HepG2 (cell line): ENCODE measurements around the gene SSNA1. TPM values are rescaled to one million over a fixed set of nuclear protein-coding genes. Genes with fewer than 3 reads are reported as not detected.
A peak's percentile ranks its signal among the peaks of the same experiment; 100 is the strongest.

Source experiments
- AGO1 ChIP-seq: fragments of 200-400 bp; formaldehyde crosslinking; IDR thresholded peaks from 2 replicates; pipeline ENCODE4 v1.6.1; 2017; ENCODE audit warnings: mild to moderate bottlenecking, low read depth, low read length, moderate library complexity; ENCODE audit not compliant: poor library complexity, severe bottlenecking
- GATA4 ChIP-seq: sonication (generic); IDR thresholded peaks from 2 replicates; pipeline ENCODE4 v1.6.1; 2016; ENCODE audit warnings: antibody characterized with exemption, low read depth, borderline replicate concordance
- PHF20 ChIP-seq: sonication (generic); formaldehyde crosslinking; IDR thresholded peaks from 2 replicates; pipeline ENCODE4 v1.5.0; 2020; ENCODE audit warnings: mild to moderate bottlenecking, missing genetic modification reagents
- RARG ChIP-seq: sonication (generic); formaldehyde crosslinking; IDR thresholded peaks from 2 replicates; pipeline ENCODE4 v1.4.0; 2020; ENCODE audit warnings: low read depth, mild to moderate bottlenecking, missing genetic modification reagents
- SNAPC2 ChIP-seq: sonication (generic); formaldehyde crosslinking; IDR thresholded peaks from 2 replicates; pipeline ENCODE4 v1.8.1; 2022; ENCODE audit warnings: mild to moderate bottlenecking, missing genetic modification reagents
- SNRNP70 ChIP-seq: fragments of 200-400 bp; formaldehyde crosslinking; IDR thresholded peaks from 2 replicates; pipeline ENCODE4 v1.6.1; 2017; ENCODE audit warnings: mild to moderate bottlenecking, low read depth, low read length, moderate library complexity
- THYN1 ChIP-seq: sonication (generic); formaldehyde crosslinking; IDR thresholded peaks from 2 replicates; pipeline ENCODE4 v1.8.1; 2023; ENCODE audit warnings: low read depth, mild to moderate bottlenecking, moderate library complexity, missing genetic modification reagents, borderline replicate concordance
- ZNF10 ChIP-seq: sonication (generic); formaldehyde crosslinking; IDR thresholded peaks from 2 replicates; pipeline ENCODE4 v1.4.0; 2020; ENCODE audit warnings: mild to moderate bottlenecking, low read depth, missing genetic modification reagents, borderline replicate concordance
- ZNF292 ChIP-seq: sonication (generic); formaldehyde crosslinking; IDR thresholded peaks from 2 replicates; pipeline ENCODE4 v1.8.1; 2022; ENCODE audit warnings: mild to moderate bottlenecking, low read depth, missing genetic modification reagents, borderline replicate concordance
- ZNF569 ChIP-seq: sonication (generic); formaldehyde crosslinking; IDR thresholded peaks from 2 replicates; pipeline ENCODE4 v1.5.0; 2020; ENCODE audit warnings: mild to moderate bottlenecking, missing genetic modification reagents, moderate library complexity, borderline replicate concordance
- ZNF615 ChIP-seq: sonication (generic); formaldehyde crosslinking; IDR thresholded peaks from 2 replicates; pipeline ENCODE4 v1.5.0; 2020; ENCODE audit warnings: mild to moderate bottlenecking, missing genetic modification reagents, borderline replicate concordance
- polyA plus RNA-seq, 8 experiments: library from polyadenylated mRNA; depleted of rRNA in 3 of 8; stranded (reverse) in 7 of 8; unstranded in 1 of 8; fragments of >200 nt; fragmentation: Illumina TruSeq in 4 of 8; extraction: Trizol in 4 of 8; gene quantifications; 2 replicates each; pipeline versions ENCODE4 v1.2.1 to v1.2.3, GENCODE V29; 2011 to 2016; ENCODE audit warnings: low read depth in 4 of 8, missing spikeins in 1 of 8, mixed read lengths in 1 of 8; ENCODE audit not compliant: insufficient read depth in 1 of 8
- total RNA-seq, 5 experiments: library from RNA; depleted of rRNA; stranded (reverse); fragments of >200 nt; fragmentation: Illumina TruSeq; extraction: Trizol; gene quantifications; 2 replicates each; pipeline ENCODE4 v1.2.3, GENCODE V29; 2016; ENCODE audit warnings: low read depth in 1 of 5
- TF ChIP-seq, protein P1 (sequence below), 2 experiments: sonication (generic) in 1 of 2; formaldehyde crosslinking in 1 of 2; IDR thresholded peaks; 2 replicates each; pipeline versions ENCODE4 v1.4.0 to v1.6.1; 2018 to 2020; ENCODE audit warnings: missing genetic modification reagents in 2 of 2, borderline replicate concordance in 1 of 2, low read depth in 1 of 2, mild to moderate bottlenecking in 1 of 2, missing biosample characterization in 1 of 2
- TF ChIP-seq, protein P2 (sequence below): sonication (generic); formaldehyde crosslinking; IDR thresholded peaks from 2 replicates; pipeline ENCODE4 v1.5.1; 2020; ENCODE audit warnings: missing genetic modification reagents, mild to moderate bottlenecking, borderline replicate concordance
- TF ChIP-seq, protein P3 (sequence below): sonication (generic); formaldehyde crosslinking; IDR thresholded peaks from 2 replicates; pipeline ENCODE4 v1.8.0; 2022; ENCODE audit warnings: missing genetic modification reagents, mild to moderate bottlenecking, inconsistent platforms, borderline replicate concordance
- TF ChIP-seq, protein P4 (sequence below): sonication (generic); formaldehyde crosslinking; IDR thresholded peaks from 2 replicates; pipeline ENCODE4; 2020; ENCODE audit warnings: missing genetic modification reagents, mild to moderate bottlenecking, borderline replicate concordance
- TF ChIP-seq, protein P5 (sequence below), 2 experiments: sonication (generic) in 1 of 2; formaldehyde crosslinking in 1 of 2; IDR thresholded peaks; 2 replicates each; pipeline versions ENCODE4 v1.5.1 to v1.6.1; 2011 to 2020; ENCODE audit warnings: borderline replicate concordance in 1 of 2, low read depth in 1 of 2, low read length in 1 of 2, mild to moderate bottlenecking in 1 of 2, missing genetic modification reagents in 1 of 2, moderate library complexity in 1 of 2

SSNA1 gene
- total and polyA plus RNA-seq, 2 of the 13 experiments (the other 11 are each of a cell fraction or from before 2014, with no cell fraction given) = 35.9 to 49.4 TPM

DNA sequence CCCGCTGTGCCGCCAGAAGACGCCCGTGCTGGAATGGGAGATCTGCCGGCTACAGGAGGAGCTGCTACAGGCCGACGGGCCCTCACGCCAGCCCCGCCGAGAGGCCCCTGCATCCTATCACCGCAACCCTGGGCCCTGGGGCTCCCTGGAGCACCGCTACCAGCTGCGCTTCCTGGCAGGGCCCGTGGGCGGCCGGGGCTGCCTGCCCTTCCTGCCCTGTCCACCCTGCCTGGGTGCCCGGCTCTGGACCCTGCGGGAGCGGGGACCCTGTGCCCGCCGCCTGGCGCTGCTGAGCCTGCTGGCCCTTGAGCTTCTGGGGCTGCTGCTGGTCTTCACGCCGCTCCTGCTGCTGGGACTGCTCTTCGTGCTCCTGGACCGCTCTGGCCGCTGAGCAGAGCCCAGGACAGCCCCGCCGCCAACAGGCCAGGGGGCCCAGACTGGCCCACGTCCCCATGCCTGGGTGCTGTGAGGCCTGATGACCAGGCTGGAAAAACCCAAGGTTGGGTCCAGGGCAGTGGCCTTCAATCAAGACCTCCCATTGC, 29.8 kb downstream of the SSNA1 start (continued):
- TF ChIP-seq ZNF569 (CRISPR knock-in tag) = no peak
- TF ChIP-seq GATA4 = no peak
- no peak for TF ChIP-seq THYN1 (CRISPR knock-in tag)
- no peak for TF ChIP-seq ZNF10 (CRISPR knock-in tag)
- TF ChIP-seq, protein P1, sequence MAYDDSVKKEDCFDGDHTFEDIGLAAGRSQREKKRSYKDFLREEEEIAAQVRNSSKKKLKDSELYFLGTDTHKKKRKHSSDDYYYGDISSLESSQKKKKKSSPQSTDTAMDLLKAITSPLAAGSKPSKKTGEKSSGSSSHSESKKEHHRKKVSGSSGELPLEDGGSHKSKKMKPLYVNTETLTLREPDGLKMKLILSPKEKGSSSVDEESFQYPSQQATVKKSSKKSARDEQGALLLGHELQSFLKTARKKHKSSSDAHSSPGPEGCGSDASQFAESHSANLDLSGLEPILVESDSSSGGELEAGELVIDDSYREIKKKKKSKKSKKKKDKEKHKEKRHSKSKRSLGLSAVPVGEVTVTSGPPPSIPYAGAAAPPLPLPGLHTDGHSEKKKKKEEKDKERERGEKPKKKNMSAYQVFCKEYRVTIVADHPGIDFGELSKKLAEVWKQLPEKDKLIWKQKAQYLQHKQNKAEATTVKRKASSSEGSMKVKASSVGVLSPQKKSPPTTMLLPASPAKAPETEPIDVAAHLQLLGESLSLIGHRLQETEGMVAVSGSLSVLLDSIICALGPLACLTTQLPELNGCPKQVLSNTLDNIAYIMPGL (CRISPR knock-in tag; IDR thresholded peaks at IDR 0.05; ENCODE audit: borderline replicate concordance in 1 of 2, low read depth in 1 of 2) = peak in 1 of 2 experiments; percentile 42; a peak in 1 of 4 replicates
- TF ChIP-seq PHF20 (CRISPR knock-in tag) = no peak
- TF ChIP-seq, protein P2, sequence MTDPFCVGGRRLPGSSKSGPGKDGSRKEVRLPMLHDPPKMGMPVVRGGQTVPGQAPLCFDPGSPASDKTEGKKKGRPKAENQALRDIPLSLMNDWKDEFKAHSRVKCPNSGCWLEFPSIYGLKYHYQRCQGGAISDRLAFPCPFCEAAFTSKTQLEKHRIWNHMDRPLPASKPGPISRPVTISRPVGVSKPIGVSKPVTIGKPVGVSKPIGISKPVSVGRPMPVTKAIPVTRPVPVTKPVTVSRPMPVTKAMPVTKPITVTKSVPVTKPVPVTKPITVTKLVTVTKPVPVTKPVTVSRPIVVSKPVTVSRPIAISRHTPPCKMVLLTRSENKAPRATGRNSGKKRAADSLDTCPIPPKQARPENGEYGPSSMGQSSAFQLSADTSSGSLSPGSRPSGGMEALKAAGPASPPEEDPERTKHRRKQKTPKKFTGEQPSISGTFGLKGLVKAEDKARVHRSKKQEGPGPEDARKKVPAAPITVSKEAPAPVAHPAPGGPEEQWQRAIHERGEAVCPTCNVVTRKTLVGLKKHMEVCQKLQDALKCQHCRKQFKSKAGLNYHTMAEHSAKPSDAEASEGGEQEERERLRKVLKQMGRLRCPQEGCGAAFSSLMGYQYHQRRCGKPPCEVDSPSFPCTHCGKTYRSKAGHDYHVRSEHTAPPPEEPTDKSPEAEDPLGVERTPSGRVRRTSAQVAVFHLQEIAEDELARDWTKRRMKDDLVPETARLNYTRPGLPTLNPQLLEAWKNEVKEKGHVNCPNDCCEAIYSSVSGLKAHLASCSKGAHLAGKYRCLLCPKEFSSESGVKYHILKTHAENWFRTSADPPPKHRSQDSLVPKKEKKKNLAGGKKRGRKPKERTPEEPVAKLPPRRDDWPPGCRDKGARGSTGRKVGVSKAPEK (CRISPR knock-in tag) = no peak
- TF ChIP-seq, protein P3, sequence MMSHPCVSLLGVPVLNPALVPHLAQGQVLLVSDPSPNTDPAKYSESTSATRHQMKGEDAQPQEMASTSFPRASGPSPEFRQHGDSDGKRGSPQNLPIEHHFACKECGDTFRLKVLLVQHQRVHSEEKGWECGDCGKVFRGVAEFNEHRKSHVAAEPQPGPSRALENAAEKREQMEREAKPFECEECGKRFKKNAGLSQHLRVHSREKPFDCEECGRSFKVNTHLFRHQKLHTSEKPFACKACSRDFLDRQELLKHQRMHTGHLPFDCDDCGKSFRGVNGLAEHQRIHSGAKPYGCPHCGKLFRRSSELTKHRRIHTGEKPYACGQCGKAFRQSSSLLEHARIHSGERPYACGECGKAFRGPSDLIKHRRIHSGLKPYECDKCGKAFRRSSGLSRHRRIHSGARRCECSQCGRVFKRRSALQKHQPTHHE (CRISPR knock-in tag) = no peak
- TF ChIP-seq, protein P4, sequence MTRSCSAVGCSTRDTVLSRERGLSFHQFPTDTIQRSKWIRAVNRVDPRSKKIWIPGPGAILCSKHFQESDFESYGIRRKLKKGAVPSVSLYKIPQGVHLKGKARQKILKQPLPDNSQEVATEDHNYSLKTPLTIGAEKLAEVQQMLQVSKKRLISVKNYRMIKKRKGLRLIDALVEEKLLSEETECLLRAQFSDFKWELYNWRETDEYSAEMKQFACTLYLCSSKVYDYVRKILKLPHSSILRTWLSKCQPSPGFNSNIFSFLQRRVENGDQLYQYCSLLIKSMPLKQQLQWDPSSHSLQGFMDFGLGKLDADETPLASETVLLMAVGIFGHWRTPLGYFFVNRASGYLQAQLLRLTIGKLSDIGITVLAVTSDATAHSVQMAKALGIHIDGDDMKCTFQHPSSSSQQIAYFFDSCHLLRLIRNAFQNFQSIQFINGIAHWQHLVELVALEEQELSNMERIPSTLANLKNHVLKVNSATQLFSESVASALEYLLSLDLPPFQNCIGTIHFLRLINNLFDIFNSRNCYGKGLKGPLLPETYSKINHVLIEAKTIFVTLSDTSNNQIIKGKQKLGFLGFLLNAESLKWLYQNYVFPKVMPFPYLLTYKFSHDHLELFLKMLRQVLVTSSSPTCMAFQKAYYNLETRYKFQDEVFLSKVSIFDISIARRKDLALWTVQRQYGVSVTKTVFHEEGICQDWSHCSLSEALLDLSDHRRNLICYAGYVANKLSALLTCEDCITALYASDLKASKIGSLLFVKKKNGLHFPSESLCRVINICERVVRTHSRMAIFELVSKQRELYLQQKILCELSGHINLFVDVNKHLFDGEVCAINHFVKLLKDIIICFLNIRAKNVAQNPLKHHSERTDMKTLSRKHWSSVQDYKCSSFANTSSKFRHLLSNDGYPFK (CRISPR knock-in tag) = no peak
- no peak for TF ChIP-seq SNAPC2 (CRISPR knock-in tag)
- TF ChIP-seq SNRNP70 = no peak
- TF ChIP-seq ZNF615 (CRISPR knock-in tag) = no peak
- TF ChIP-seq, protein P5, sequence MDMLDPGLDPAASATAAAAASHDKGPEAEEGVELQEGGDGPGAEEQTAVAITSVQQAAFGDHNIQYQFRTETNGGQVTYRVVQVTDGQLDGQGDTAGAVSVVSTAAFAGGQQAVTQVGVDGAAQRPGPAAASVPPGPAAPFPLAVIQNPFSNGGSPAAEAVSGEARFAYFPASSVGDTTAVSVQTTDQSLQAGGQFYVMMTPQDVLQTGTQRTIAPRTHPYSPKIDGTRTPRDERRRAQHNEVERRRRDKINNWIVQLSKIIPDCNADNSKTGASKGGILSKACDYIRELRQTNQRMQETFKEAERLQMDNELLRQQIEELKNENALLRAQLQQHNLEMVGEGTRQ (IDR thresholded peaks at IDR 0.05; ENCODE audit: low read depth, low read length) = no peak
- TF ChIP-seq, protein P5 (CRISPR knock-in tag; IDR thresholded peaks at IDR 0.05; ENCODE audit: borderline replicate concordance) = no peak
- peak; percentile 44 for TF ChIP-seq AGO1
- TF ChIP-seq ZNF292 (CRISPR knock-in tag) = no peak; the same call in 1 of the 2 replicates
- no peak for TF ChIP-seq RARG (CRISPR knock-in tag)
